HG03175 (cell line): Measurements from ENCODE around the gene CAMTA1.
"Not testable (repeated sequence)": the region's sequence is repeated elsewhere in the genome, so short reads cannot be mapped to it uniquely, and the experiment has no call there.

Experiments used
- ATAC-seq: cut with Tn5 transposase; IDR thresholded peaks from one replicate; pipeline ENCODE4 v1.9.1; 2021; ENCODE audit warnings: mild to moderate bottlenecking, moderate library complexity; ENCODE audit not compliant: unreplicated experiment

The CAMTA1 gene

DNA sequence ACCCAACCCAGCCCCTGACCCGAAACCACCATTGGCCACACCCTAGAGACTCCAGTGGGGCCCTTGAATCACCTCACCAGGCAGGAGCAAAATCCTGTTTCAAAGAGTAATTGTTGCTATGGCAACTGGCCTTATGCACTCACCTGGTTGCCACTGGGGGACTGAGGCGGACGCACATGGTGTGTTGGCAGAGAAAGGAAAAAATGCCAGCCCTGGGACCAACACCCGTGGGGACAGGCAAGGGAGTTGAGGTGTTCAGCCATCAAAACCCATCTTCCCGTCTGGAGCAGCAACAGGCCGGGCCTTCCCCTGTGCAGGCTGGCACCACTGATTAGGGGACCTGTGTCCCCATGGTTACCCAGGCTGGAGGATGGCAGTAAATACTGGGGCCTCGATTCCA, 590.1 kb downstream of the CAMTA1 start:
- ATAC-seq = no peak

DNA sequence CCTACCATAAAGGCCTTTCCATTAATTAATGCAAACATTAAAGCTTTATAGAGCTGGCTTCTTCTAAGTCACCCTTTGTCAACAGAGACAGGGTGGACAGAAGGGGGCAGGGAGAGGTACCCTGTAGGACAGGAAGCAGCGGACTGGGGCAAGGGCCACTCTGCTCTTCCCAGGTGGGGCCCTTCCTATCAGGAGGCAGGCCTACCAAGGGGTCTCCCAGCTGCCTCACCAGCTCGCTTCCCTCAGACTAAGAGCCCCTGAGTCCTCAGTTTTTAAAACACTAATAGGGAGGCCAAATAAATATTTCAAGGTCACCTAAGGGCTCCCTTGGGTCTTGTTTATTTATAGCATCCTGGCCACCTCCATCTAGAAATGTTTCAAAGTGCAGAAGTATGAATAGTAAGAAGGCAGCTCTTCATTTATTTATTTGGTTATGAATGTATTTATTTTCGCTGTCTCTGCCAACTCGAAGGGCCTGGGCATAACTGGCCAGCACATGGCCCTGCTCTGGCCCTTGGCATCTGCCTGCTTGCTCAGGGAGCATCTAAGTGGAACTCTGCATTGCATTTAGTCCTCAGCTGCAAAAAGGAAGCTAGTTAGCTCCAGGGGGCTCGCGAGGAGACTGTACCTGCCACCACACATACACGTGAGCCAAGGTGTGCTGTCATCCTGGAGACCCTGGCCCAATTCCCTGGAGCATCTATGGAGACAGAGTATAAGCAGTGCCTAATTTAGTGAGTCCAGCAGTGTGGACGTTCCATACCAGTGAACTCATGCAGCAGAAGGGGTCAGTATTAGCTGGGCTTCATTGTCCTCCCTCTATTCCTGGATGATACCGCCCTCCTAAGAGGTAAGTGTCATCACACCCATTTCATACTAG, 590.8 kb downstream of the CAMTA1 start:
- ATAC-seq = no peak

DNA sequence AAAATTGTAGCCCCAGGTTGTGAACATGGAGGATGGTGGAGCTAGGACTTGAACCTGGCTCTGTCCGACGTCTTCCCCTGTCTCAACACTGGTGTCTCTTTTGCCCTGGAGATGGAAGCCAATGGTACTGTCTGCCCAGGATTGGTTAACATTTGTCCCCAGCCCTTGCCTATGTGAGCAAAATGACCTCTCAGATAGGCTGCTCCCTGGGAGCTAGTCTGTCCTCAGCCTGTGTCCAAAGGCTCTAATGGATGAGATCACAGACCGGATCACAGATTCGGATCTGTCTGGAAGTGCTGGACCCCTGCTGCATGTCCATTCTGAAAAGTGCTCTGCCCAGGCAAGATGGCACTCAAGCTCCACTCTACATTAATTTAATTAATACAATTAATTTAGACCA, 591.4 kb downstream of the CAMTA1 start:
- no peak for ATAC-seq

DNA sequence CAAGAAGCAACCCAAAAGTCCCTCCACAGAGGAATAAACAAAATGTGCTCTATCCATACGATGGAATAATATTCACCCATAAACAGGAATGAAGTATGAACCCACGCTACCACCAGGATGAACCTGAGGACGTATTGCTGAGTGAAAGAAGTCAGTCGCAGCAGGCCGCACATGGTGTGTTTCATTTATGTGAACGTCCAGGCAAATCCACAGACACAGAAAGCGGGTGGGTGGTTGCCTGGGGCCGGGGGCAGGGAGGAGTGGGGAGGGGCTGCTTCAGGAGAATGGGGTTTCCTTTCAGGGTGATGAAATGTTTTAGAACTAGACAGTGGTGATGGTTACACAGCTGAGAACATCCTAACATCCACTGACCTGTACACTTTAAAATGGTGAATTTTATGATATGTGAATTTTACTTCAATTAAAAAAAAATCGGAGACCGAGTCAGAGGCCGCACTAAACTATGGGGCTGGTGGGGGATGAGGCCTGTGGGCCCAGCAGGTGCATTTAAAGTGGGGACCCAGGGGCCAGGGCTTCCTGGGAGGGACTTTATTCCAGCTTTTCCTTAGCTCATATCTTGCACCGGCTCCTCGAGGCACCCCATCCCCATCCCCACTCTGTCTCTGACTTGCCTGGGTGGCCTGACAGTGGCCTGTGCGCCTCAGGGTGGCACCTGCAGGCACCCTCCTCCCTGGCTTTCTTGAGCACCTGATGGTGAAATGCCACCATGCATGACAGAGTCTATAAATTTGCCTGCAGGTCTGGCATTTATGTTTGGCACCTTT, 593.3 kb downstream of the CAMTA1 start:
- no peak for ATAC-seq

DNA sequence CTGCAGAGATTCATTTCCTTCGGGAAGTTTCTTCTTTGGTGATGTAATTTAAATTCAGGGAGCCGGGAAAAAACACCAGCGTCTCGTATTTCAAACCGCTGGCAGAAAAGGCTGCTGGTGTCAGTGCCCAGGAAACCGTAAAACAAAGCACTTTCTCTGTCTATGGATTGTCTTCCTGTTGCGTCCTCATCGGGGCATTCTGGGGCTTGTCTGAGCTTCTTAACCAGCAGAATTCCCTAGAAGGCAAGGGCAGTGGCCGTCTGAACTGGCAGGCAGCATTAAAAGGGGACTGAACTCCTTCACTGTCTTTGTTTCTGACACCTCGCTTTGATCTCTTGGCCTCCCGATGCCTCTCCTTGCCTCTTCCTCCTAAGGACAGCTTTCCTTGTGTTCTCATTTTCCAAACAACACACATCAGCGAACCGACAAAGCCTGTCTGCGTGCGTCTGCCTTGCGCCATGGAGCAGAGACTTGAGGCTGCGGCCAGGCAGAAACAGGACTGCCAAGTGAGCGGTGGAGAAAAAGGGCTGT, 594.3 kb downstream of the CAMTA1 start:
- ATAC-seq = no peak

DNA sequence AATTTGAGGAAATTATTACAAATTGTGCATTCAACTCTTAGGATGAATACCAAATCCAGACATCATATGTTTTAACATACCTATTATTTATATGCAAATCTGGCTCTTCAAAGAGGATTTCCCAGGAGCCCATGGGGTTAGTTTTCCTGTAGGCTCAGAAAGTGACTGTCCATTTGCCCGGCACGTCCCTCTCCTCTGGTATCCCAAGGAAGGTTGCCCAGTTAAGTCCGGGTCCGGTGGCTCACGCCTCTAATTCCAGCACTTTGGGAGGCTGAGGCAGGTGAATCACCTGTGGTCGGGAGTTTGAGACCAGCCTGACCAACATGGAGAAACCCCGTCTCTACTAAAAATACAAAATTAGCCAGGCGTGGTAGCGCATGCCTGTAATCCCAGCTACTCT, 594.8 kb downstream of the CAMTA1 start:
- not testable (repeated sequence) for ATAC-seq

DNA sequence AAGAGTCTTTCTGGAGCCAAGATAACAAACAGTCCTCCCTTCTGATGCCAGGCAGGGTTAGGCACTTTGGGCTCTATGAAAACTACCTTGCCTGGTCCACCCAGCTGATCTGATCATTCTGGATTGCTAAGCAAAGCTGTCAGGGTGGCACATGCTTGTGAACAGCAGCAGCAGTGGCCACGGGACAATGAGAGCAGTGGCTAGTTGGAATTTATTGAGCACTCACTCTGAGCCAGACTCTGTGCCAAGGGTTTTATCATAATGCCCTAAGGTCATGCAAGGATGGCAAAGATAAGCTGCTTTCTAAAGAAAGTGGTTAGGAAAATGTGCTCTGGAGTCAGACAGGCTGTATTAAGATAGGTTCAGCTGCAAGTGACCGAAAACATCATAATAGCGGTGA, 595.5 kb downstream of the CAMTA1 start:
- ATAC-seq = no peak

DNA sequence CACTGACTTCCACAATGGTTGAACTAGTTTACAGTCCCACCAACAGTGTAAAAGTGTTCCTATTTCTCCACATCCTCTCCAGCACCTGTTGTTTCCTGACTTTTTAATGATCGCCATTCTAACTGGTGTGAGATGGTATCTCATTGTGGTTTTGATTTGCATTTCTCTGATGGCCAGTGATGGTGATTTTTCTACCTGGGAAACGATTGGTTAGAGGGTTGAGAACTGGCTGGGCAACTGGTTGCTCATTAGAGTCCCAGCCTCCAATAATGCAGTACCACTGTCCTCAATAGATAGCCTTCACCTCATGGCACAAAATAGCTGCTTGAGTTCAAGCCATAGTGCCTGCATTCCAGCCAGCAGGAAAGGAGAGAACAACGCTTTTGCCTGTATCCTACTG, 596.5 kb downstream of the CAMTA1 start:
- not testable (repeated sequence) for ATAC-seq

DNA sequence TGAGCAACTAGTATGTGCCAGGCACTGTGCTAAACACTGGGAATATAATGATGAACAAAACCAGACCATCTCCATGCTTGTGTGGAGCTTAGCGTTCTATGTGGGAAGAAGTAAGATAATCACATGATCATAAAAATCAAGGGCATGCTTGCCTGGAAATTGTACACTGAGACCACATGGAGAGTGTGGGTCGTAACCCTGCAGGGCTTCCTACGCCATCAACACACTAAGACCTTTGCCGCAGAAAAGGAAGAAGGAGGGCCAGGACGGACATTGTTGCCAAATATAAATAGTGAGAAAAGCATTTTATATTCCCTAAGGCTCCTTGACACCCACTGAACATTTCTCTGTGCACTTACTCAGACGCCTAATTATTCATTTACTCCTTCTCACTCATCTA, 597.7 kb downstream of the CAMTA1 start:
- ATAC-seq = no peak

DNA sequence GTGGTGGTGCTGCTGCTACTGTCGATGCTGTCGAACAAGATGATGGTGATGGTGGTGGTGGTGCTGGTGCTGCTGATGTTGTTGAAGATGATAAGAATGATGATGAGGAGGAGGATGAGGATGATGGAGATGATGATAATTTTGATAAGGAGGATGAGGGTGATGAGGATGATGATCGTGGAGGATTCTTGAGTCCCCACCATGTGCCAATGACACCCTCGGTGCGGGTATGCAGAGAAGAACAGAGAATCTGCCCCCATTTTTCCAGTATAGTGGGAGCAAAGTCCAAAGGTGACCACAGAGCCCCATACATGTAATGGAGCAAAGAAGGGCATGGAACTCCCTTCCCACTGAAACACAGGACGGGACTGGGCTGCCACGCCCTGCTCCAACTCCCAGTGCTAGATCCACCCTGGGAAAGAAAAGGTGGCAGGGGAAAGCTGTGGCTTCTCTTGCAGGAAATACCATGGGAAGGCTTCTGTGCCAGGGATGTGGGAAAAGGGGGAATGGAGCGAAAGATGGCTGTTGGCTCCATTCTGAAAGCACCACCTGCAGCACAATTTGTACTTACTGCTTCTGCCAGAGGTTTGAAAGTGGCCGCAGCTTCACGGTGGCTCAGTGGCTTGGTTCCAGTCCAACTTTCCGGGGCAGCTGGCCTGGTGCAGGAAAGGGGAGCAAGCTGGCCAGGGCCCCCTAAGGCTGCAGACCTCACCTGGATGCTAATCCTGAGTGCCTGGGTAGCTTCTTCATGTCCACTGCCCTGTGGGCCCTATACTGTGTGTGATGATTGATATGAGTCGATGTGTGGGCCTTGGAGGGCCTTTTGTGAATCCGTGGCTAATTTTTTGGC, 598.6 kb downstream of the CAMTA1 start:
- ATAC-seq = no peak

DNA sequence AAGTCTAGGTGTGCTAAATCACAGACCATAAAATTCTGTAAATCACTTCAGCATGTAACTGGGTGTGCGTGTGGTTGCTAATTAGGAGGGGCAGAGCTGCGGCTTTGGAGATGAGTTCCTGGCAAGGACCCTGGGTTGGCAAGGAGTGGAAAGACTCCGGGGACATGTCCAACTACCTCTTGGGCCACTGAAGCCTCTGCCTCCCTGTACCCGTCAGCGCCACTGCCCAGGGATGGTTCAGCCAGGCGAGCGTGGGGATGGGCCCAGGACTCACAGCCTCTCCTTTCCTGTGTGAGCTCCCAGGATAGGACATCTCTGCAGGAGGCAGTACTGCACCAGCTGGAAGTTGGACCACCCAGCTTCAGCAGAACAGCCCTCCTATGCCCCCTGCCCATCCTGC, 599.4 kb downstream of the CAMTA1 start:
- no peak for ATAC-seq

DNA sequence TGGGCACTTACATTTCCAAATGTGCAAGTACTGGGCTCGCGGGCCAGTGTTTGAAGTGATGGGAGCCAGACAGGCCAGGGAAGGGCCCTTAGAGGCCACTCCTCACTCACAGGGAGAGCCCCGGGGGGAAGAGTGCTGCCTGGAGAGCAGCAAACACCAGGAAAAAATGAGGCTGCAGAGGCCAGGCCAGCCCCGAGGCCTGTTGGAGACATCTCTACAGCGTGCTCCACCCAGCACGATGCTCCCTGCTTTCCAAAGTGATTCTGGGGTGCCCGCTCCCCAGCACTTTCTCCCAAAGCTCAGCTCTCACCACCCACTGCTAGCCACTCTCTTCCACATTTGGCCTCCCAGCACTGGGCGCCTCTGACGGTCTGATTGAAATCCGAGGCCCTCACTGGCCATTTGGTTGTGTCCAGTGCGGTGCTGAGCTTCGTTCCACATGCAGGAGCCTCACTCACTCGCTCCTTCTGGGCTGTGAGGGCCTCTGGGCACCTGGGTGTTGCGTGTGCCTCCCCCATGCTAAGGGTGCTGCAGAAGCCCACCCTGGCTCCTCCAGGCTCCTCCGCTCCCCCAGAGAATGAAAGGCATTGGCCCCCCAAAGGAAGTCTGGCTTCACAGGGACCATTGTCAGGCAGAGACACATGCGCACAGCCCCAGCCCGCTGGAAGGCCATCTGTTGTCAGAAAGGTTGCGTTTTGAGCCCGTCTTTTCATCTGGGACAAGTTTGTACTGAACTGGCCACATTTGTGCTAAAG, 600.4 kb downstream of the CAMTA1 start:
- no peak for ATAC-seq

DNA sequence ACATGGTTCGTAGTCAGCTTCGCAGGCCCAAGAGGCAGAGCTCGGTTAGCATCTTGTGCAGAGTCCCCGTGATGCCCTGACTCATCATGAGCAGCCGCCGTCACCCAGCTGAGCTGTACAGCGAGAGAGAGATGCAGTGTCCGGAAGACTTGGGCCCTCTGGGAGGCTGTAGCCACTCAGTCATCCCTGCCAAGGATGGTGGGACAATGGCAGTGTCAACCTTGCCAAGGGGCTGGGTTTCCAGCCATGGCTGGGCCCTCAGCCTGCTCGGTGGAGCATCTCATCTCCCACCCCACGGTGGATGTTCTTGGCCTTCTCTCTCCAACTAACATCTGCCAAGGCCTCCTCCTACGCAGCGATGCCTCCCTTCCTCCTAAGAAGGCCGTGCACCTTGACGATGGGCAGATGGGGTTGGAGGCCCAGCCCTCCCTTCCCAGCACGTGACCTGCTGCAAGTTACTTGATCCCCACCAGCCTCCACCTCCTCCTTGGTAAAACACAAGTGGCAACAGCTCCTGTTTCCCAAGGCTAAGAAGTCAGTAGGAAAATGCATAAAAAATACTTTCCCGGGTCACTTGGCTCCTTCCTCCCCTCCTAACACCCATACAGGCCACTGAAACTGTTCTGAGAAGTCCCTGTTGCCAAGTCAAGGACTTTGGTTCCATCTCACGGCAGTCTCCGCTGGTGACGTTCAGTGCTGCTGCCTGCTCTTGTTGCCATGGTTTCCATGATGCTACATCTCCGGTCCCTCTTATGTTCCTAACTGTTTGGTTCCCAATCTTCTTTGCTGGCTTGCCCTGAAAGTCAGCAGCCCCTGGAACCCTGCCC, 601.2 kb downstream of the CAMTA1 start:
- no peak for ATAC-seq

DNA sequence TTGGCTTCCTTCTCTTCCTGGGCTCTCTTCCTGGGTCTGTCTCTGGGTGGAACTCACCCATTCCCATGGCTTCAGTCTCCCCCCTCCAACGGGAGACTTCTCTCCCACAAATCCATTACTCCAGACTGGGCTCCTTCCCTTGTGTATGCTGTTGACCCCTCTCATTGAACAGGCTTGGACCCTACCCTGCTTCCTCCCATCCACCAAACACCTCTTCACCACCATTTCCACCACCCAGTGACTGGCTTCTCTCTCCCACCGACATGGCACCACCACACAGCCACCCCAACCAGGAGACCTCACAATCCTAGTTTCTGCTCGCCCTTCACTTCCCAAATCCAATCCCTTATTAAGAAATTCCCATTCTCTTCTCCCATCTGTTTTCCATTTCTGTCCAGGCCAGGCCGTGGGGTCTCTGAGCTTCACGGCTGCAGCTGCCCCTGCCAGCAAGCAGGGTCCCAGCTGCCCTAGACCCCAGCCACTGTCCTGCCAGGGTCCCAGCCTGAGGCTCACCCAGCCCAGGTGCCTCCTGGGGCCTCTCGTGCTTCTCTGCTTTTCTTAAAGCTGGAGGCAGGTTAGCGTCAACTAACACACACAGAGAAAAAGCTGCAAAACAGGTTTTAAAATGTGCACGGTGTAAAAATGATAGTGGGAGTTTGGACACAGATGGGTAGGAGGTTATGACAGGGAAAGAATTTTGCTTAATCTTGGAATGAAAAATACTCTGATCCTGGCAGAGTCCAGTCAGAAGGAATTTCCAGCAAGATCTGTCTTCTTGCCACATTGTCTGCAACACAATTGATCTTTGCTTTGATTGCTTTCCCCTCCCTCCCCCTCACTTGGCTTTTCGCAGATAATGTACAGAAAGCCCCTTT, 602.0 kb downstream of the CAMTA1 start:
- no peak for ATAC-seq

DNA sequence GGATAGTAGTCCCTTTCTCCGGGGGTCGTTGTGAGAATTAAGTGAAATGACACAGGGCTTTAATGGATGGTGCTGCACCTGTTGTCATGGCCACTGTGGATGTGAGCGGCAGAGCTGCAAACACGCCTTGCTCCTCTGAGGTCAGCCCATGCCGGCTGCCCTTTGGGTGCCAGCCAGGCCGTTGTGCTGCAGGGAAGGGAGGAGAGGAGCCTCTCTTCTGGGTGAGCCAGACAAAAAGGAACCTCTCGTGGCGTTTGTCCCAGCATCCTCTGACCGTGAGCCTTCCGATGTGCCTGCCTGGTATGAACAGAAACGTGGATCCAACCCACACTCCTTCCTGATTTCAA, 602.9 kb downstream of the CAMTA1 start:
- ATAC-seq = no peak

DNA sequence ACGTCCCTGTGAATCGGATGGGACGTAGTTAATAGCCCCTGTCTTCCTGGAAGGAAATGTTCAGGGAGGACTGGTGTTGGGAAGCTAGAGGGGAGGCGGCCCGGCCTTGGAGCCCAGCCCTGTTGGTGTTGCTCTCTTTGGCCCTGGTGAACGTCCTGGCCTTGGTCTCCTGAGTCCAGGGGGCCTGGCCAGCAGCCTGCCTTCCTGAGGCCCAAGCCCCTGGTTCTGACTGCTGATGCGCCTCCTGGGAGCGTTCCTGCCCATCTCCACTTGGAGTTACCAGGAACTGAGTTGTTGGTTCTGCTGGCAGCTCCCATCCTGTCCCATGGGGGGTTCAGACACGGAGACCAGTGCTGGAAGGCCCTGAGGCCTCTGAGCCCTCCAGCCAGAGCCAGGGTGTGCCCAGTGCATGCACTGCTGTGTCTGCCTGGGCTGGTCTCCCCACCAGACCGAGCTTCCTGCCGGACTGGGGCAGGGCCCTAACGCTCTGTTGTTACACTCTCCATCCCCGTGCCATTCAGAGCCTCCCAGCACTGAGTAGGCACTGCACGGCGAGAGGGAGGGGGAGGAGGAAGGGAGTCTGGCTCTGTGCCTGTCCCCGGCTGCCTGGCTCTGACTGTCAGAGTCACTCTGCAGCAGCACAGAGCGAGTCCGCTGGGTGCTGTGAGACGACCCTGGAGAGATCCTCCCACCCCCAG, 603.4 kb downstream of the CAMTA1 start:
- ATAC-seq = no peak

DNA sequence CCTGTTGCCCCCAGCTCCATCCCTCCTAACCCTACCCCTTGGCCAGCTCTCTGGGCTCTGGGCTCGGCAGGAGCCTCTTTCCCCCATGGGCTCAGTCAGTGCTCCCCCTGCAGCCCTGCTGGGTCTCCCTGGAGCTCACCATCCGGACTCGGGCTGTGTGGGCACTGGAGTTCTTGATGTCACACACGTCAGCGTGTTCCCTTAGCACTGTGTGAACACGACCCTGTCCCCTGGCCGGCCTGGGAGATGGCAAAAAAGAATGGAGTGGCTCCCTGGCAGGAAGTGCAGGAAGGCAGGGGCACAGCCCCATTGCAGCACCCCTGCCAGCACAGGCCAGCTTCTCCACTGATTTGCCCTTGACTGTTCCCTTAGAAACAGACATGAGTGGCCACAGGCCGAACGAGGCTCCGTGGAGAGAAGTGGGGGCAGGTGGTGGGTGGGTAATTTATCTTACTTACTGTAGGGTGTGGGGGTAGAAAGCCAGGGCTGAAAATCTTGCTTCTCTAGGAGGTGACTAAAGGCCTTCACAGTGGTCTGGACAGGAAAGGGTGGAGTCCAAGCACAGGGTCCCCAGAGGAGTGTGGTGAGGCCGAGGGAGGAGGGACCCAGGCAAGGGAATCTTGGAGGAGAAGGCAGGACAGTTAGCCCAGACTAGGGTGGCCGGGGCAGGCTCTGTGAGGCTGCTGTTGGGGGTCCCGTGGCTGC, 604.1 kb downstream of the CAMTA1 start:
- ATAC-seq = no peak
